Activated CD4-positive, alpha-beta T cell treated with anti-CD3 and anti-CD28 coated beads for 48 hours (primary cell): ENCODE measurements around the gene CTR9.
A peak's percentile ranks its signal among the peaks of the same experiment; 100 is the strongest.
"Not testable (repeated sequence)": the region's sequence is repeated elsewhere in the genome, so short reads cannot be mapped to it uniquely, and the experiment has no call there.

Source experiments
- DNase-seq: peaks from one replicate; pipeline ENCODE4 v3.0.0-alpha.2; 2020

CTR9 gene

GRCh38 chr11:10785146-10785474 lies 34.1 kb downstream of the CTR9 start:
- no peak for DNase-seq

GRCh38 chr11:10786451-10786850 lies 35.4 kb downstream of the CTR9 start:
- no peak for DNase-seq

- DNase-seq: peak; percentile 90
Observed at GRCh38 chr11:10792385-10793068, 41.5 kb downstream of the CTR9 start.

GRCh38 chr11:10793470-10794255 lies 42.6 kb downstream of the CTR9 start:
- DNase-seq: no peak

- no peak for DNase-seq
Observed at GRCh38 chr11:10796191-10796590, 45.1 kb downstream of the CTR9 start.

GRCh38 chr11:10797001-10797400 lies 46.0 kb downstream of the CTR9 start:
- DNase-seq: no peak

- DNase-seq: no peak
Observed at GRCh38 chr11:10797531-10797930, 46.5 kb downstream of the CTR9 start.

GRCh38 chr11:10798330-10798928 lies 47.4 kb downstream of the CTR9 start:
- DNase-seq: no peak

GRCh38 chr11:10800292-10800691 lies 49.2 kb downstream of the CTR9 start:
- no peak for DNase-seq

- no peak for DNase-seq
Observed at GRCh38 chr11:10803676-10804075, 52.6 kb downstream of the CTR9 start.

- no peak for DNase-seq
Observed at GRCh38 chr11:10805741-10806140, 54.7 kb downstream of the CTR9 start.

GRCh38 chr11:10806206-10806605 lies 55.2 kb downstream of the CTR9 start:
- DNase-seq: no peak

- peak; percentile 53 for DNase-seq
Observed at GRCh38 chr11:10807493-10808234, 56.6 kb downstream of the CTR9 start.

GRCh38 chr11:10808235-10808552 lies 57.1 kb downstream of the CTR9 start:
- no peak for DNase-seq

- DNase-seq: peak; percentile 98
Observed at GRCh38 chr11:10808553-10809372, 57.7 kb downstream of the CTR9 start, which contains the start of gene EIF4G2. Gene EIF4G2 (minus strand): TSS chr11:10808926.

GRCh38 chr11:10809373-10810160 lies 58.5 kb downstream of the CTR9 start:
- DNase-seq: no peak

- no peak for DNase-seq
Observed at GRCh38 chr11:10813945-10814344, 62.9 kb downstream of the CTR9 start.

GRCh38 chr11:10818594-10818993 lies 67.5 kb downstream of the CTR9 start:
- DNase-seq: no peak

- DNase-seq: not testable (repeated sequence)
Observed at GRCh38 chr11:10822491-10822890, 71.4 kb downstream of the CTR9 start.

- DNase-seq: no peak
Observed at GRCh38 chr11:10823152-10823579, 72.1 kb downstream of the CTR9 start.

GRCh38 chr11:10824888-10825287 lies 73.8 kb downstream of the CTR9 start:
- DNase-seq: no peak

- DNase-seq: no peak
Observed at GRCh38 chr11:10828402-10828801, 77.4 kb downstream of the CTR9 start.
